CD8-positive, alpha-beta memory T cell (primary cell): Measurements from ENCODE around the gene FAM83C. TPM values are rescaled to one million over a fixed set of nuclear protein-coding genes. Genes with fewer than 3 reads are reported as not detected.

Experiments used
- CTCF ChIA-PET: fragments of 350-600 bp; sonication (Branson Sonifier 250); formaldehyde crosslinking; loops from one replicate; lab custom pipeline; 2021; ENCODE audit warnings: antibody characterized with exemption; lab: Charles Lee
- POLR2A ChIA-PET: fragments of 350-600 bp; sonication (Branson Sonifier 250); formaldehyde crosslinking; loops from one replicate; lab custom pipeline; 2021; ENCODE audit warnings: antibody characterized with exemption; lab: Charles Lee
- DNase-seq, 5 donors: peaks; one replicate each; pipeline versions ENCODE4 v3.0.0 to v3.0.0-alpha.2; 2020 to 2022; ENCODE audit warnings: mixed read lengths in 1 of 5
- H3K27ac ChIP-seq: one replicate; pipeline ENCODE4 v1.7.0; 2013; ENCODE audit warnings: low read depth, mild to moderate bottlenecking, low read length, moderate library complexity
- H3K27me3 ChIP-seq: 2 replicates; pipeline ENCODE4 v1.7.0; 2013; ENCODE audit warnings: low read length, mild to moderate bottlenecking; ENCODE audit not compliant: insufficient read depth, poor library complexity, severe bottlenecking
- H3K36me3 ChIP-seq: 2 replicates; pipeline ENCODE4 v1.7.0; 2013; ENCODE audit warnings: mild to moderate bottlenecking, low read length, moderate library complexity; ENCODE audit not compliant: insufficient read depth
- H3K4me1 ChIP-seq: 2 replicates; pipeline ENCODE4 v1.7.0; 2013; ENCODE audit warnings: mild to moderate bottlenecking, low read length, moderate library complexity; ENCODE audit not compliant: insufficient read depth
- H3K4me3 ChIP-seq: 2 replicates; pipeline ENCODE4 v1.7.0; 2013; ENCODE audit warnings: mild to moderate bottlenecking, low read length
- H3K9me3 ChIP-seq: 2 replicates; pipeline ENCODE4 v1.7.0; 2013; ENCODE audit warnings: mild to moderate bottlenecking, low read length
- H3K27ac Mint-ChIP-seq, 8 donors: one replicate each; pipeline ENCODE4 v1.8.0; 2020 to 2021; ENCODE audit warnings: mixed read lengths in 8 of 8, mild to moderate bottlenecking in 6 of 8, inconsistent platforms in 3 of 8, moderate library complexity in 3 of 8
- H3K27me3 Mint-ChIP-seq, 2 donors: one replicate each; pipeline ENCODE4 v1.8.0; 2020 to 2021; ENCODE audit warnings: mixed read lengths in 2 of 2, mild to moderate bottlenecking in 1 of 2, moderate library complexity in 1 of 2
- H3K36me3 Mint-ChIP-seq, 3 donors: one replicate each; pipeline ENCODE4 v1.8.0; 2020 to 2021; ENCODE audit warnings: mixed read lengths in 3 of 3, inconsistent platforms in 1 of 3, mild to moderate bottlenecking in 1 of 3
- H3K4me1 Mint-ChIP-seq, 3 donors: one replicate each; pipeline ENCODE4 v1.8.0; 2020 to 2021; ENCODE audit warnings: mixed read lengths in 3 of 3, inconsistent platforms in 1 of 3, mild to moderate bottlenecking in 1 of 3
- H3K4me3 Mint-ChIP-seq, 7 donors: one replicate each; pipeline ENCODE4 v1.8.0; 2020 to 2021; ENCODE audit warnings: mixed read lengths in 7 of 7, mild to moderate bottlenecking in 6 of 7, moderate library complexity in 4 of 7, inconsistent platforms in 2 of 7
- H3K9me3 Mint-ChIP-seq, 5 donors: one replicate each; pipeline ENCODE4 v1.8.0; 2020 to 2022; ENCODE audit warnings: mixed read lengths in 5 of 5, mild to moderate bottlenecking in 3 of 5, moderate library complexity in 2 of 5, inconsistent platforms in 1 of 5
- polyA plus RNA-seq: library from polyadenylated mRNA; unstranded; fragments of 300-500 nt; fragmentation: Illumina TruSeq; gene quantifications from one replicate; pipeline ENCODE4 v1.2.3, GENCODE V29; 2021
- total RNA-seq, 2 experiments: library from RNA; stranded (reverse); gene quantifications; one replicate each; pipeline ENCODE4 v1.2.3, GENCODE V29; 2021

The FAM83C gene
- total and polyA plus RNA-seq, 3 experiments from 2014 or later = not detected

DNA sequence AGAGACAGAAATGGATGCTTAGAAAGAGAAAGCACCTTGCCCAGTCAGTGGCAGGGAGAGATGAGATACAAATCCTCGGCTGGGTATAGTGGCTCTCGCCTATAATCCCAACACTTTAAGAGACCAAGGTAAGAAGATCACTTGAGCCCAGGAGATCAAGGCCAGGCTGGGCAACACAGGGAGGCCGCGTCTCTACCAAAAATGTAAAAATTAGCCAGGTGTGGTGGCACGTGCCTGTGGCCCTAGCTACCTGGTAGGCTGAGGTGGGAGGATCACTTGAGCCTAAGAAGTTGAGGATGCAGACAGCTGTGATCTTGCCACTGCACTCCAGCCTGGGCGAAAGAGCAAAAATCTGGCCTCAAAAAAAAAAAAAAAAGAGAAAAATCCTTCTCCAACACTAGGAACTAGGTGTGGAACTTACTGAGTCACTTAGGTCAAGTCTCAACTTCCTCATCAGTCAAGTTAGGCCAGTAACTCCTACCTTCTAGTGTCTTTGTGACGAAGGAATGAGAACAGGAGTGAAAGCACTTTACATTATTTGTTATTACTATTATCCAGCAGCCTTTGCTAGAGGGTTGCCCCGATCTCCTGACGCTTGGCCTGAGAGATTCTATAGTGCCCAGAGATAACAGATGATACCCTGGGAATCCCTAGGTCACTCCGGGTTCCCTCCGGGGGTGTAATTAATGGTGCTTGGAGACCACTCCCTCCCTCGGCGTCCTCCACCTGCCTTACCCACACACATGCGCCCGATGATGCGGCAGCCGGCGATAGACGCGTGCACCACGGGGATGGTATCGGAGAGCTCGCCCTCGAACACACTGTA, 8.6 kb downstream of the FAM83C start:
- Mint-ChIP-seq H3K4me1 (peaks cover 28 to 41% (median 32%) of the 10 kb centered on the region in 3 donors), H3K27ac (peak overlapping the region; percentile 81 to 99 (median 92)), H3K27me3 (peaks cover 0 to 1% of the 10 kb centered on the region in 2 donors), H3K4me3 (peak overlapping the region; percentile 87 to 98 (median 96)), H3K36me3 (peaks cover 0 to 46% (median 12%) of the 10 kb centered on the region in 3 donors), H3K9me3 (no peaks in the 10 kb centered on the region)
- H3K36me3 ChIP-seq = peaks cover 22% of the 10 kb centered on the region
- ChIA-PET POLR2A (interaction anchor here (0.6 to 1.5 kb wide), 9 partner anchors 11 to 1790 kb away, joined by 3 to 8 read pairs (median 4); partner anchors contain the start of gene EDEM2), CTCF (interaction anchor here (0.9 to 2.5 kb wide), 7 partner anchors 9 to 187 kb away, joined by 3 to 13 read pairs (median 3); no protein-coding TSS in a partner anchor)
- DNase-seq = no peak
- H3K27me3 ChIP-seq = no peaks in the 10 kb centered on the region
- peaks cover 14% of the 10 kb centered on the region for H3K4me1 ChIP-seq
- peak overlapping the region; percentile 75 for H3K27ac ChIP-seq
- H3K4me3 ChIP-seq = peak overlapping the region; percentile 72
- H3K9me3 ChIP-seq = no peaks in the 10 kb centered on the region

DNA sequence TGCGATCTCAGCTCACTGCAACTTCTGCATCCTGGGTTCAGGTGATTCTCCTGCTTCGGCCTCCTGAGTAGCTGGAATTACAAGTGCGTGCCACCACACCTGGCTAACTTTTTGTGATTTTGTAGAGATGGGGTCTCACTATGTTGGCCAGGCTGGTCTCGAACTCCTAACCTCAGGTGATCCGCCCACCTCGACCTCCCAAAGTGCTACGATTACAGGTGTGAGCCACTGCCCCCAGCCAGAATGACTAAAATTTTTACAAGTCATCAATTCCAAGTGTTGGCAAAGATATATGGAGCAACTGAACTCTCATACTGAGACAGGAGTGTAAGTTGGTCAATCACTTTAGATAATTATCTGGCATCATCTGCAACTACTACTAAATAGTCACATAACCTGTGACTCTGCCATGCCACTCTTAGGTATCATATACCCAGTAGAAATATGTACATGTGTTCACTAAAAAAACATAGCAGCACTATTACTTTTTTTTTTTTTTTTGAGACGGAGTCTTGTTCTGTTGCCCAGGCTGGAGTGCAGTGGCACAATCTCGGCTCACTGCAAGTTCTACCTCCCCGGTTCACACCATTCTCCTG, 10.6 kb downstream of the FAM83C start:
- DNase-seq = no peak
- peaks cover 25% of the 10 kb centered on the region for H3K36me3 ChIP-seq
- Mint-ChIP-seq H3K36me3 (peaks cover 0 to 59% (median 12%) of the 10 kb centered on the region in 3 donors), H3K27me3 (peaks cover 0 to 3% of the 10 kb centered on the region in 2 donors), H3K9me3 (no peaks in the 10 kb centered on the region), H3K4me1 (peaks cover 41 to 53% (median 42%) of the 10 kb centered on the region in 3 donors), H3K4me3 (peak overlapping the region in 1 of 7 donors; percentile 19), H3K27ac (peak overlapping the region in 1 of 8 donors; percentile 24)
- no peak overlapping the region for H3K27ac ChIP-seq
- no peaks in the 10 kb centered on the region for H3K27me3 ChIP-seq
- peaks cover 21% of the 10 kb centered on the region for H3K4me1 ChIP-seq
- CTCF ChIA-PET = interaction anchor here (0.9 to 1.5 kb wide), 2 partner anchors 13 to 137 kb away, joined by 3 read pairs; no protein-coding TSS in a partner anchor
- H3K9me3 ChIP-seq = no peaks in the 10 kb centered on the region
- no peak overlapping the region for H3K4me3 ChIP-seq
- POLR2A ChIA-PET = no interaction called here

DNA sequence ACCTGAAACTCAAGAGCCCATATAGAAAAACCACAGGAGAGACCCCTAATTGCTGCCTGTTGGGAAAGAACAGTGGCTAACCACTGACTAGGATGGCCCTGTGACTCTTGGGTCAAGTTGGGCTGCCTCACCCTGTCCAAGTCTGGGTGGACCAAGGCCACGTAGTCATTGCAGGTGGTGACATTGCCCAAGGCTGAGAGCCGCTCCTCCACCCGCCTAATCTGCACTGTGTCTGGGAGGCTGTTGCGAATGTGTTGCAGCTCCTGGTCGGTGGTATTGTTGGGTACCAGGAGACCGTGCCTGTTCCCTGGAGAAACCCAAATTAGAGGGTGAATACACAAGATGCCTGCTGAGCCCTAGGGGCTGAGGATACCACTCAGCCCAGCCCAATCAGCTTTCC, 11.7 kb downstream of the FAM83C start:
- DNase-seq = no peak
- Histone ChIP-seq H3K4me1 (peaks cover 30% of the 10 kb centered on the region), H3K4me3 (no peak overlapping the region), H3K36me3 (peaks cover 25% of the 10 kb centered on the region), H3K27ac (no peak overlapping the region), H3K27me3 (no peaks in the 10 kb centered on the region), H3K9me3 (no peaks in the 10 kb centered on the region)
- Mint-ChIP-seq H3K27me3 (peaks cover 0 to 3% of the 10 kb centered on the region in 2 donors), H3K9me3 (no peaks in the 10 kb centered on the region), H3K27ac (peak overlapping the region in 2 of 8 donors; percentile 93 to 97), H3K4me3 (peak overlapping the region in 2 of 7 donors; percentile 32 to 92), H3K4me1 (peaks cover 38 to 57% (median 52%) of the 10 kb centered on the region in 3 donors), H3K36me3 (peaks cover 0 to 62% (median 12%) of the 10 kb centered on the region in 3 donors)
- CTCF ChIA-PET = no interaction called here
- POLR2A ChIA-PET = interaction anchor here (0.6 kb wide), 2 partner anchors 108 to 194 kb away, joined by 3 to 5 read pairs; no protein-coding TSS in a partner anchor

DNA sequence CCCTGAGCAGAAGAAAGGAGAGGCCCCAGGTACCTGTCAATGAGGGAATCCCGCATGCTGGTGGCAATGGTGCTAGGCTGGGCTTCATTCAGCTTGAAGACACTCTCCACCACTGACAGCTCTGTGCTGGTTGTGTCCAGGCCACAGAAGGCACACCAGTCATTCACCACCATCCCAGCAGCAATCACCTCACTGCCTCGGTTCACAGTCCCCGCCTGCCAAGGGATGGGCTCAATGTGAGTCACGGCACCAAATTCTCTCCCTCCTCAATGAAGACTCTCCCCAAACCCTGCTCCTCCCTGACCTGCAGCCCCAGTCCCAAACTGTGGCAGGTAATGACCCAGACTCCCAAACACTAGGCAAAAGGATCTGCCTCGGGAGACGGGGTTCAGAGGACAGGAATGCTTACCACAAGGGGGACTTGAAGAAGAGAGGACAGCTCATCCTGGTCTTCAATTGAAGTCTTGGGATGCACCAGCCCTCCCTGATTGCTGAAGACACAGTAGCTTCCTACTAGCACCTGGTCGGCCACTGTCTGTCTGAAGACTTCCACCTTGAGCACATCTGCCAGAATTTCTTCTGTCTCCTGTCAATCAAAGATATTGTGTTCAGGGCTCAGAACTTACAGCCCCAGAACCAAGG, 12.6 kb downstream of the FAM83C start:
- Mint-ChIP-seq H3K4me3 (peak overlapping the region in 4 of 7 donors; percentile 50 to 92 (median 60)), H3K36me3 (peaks cover 0 to 61% (median 12%) of the 10 kb centered on the region in 3 donors), H3K9me3 (no peaks in the 10 kb centered on the region), H3K4me1 (peaks cover 32 to 54% (median 48%) of the 10 kb centered on the region in 3 donors), H3K27me3 (peaks cover 0 to 3% of the 10 kb centered on the region in 2 donors), H3K27ac (peak overlapping the region; percentile 11 to 100 (median 93))
- Histone ChIP-seq H3K27ac (no peak overlapping the region), H3K27me3 (no peaks in the 10 kb centered on the region), H3K9me3 (no peaks in the 10 kb centered on the region), H3K36me3 (peaks cover 25% of the 10 kb centered on the region), H3K4me3 (no peak overlapping the region), H3K4me1 (peaks cover 24% of the 10 kb centered on the region)
- DNase-seq = no peak
- ChIA-PET CTCF (interaction anchor here (0.8 to 2.3 kb wide), 2 partner anchors 133 to 168 kb away, joined by 3 to 9 read pairs; partner anchors contain the start of gene EDEM2), POLR2A (no interaction called here)

DNA sequence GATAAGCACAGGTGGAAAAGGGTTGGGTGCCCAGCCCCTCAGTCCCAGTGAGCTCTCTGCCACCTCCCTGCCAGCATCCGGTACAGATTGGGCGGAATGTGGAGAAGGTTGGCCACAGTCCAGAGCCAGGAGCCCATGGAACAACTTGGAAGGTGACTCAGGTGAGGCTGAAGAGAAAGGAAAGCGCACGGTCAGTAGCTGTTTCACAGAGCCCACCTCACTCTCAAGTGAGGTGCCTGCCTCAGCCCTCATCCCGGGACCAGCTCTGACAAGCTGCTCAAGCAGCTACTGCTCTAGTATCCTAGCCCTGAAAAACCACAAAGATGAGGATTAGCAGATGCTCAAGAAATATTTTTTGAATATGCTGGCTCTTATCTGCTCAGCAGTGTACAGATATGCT, 13.2 kb downstream of the FAM83C start:
- Mint-ChIP-seq H3K4me3 (peak overlapping the region in 4 of 7 donors; percentile 23 to 98 (median 81)), H3K27ac (peak overlapping the region; percentile 87 to 100 (median 93)), H3K9me3 (no peaks in the 10 kb centered on the region), H3K27me3 (peaks cover 0 to 3% of the 10 kb centered on the region in 2 donors), H3K4me1 (peaks cover 30 to 50% (median 46%) of the 10 kb centered on the region in 3 donors), H3K36me3 (peaks cover 0 to 62% (median 12%) of the 10 kb centered on the region in 3 donors)
- Histone ChIP-seq H3K4me1 (peaks cover 24% of the 10 kb centered on the region), H3K36me3 (peaks cover 25% of the 10 kb centered on the region), H3K4me3 (no peak overlapping the region), H3K27me3 (no peaks in the 10 kb centered on the region), H3K27ac (no peak overlapping the region), H3K9me3 (no peaks in the 10 kb centered on the region)
- DNase-seq = no peak
- ChIA-PET POLR2A (no interaction called here), CTCF (interaction anchor here (0.8 to 2.3 kb wide), 2 partner anchors 132 to 169 kb away, joined by 3 to 9 read pairs; partner anchors contain the start of gene EDEM2)

DNA sequence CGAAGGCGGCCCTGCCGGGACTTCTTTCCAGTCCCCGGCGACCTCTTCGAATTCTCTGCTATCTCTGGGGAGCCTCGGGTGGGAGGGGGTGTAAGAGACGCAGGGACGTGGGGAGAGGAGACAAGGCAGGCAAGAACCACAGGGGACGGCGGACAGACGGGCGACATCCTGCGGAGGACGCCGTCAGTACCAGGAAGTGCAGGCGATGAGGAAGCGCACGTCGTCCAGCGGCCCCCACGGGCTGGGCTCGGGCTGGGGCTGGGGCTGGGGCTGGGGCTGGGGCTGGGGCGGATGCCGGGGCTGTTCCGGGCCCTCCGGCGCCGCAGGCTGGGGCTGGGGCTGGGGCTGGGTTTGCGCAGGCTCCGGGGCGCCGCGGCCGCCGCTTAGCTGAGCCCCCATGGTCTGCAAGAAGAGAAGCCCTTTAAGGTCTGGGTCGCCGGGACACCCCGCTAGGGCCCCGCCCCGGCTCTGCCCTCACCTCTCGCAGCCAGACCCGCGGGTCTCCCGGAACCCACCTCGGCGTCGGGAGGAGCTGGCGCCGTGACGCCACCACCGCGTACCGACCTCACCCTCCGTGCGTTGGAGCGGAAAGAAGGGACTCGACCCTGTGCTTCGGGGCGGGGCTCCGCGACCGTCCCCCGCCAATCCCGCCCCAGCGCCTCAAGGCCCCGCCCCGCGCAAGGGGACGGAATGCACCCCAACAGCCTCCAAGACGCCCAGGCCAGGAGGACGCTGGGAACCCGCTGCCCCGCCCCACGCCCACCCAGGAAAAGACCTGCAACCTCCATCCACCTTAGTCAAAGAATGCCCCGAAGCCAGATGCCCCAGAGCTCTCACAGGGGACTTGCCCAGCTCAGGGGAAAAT, 14.5 kb downstream of the FAM83C start, which contains the start of gene MMP24OS:
Gene MMP24OS, minus strand, starts transcription at position 592 of the 865 bp plus-strand sequence. Its CDS starts 193 bp downstream, at position 399.
- ChIA-PET POLR2A (interaction anchor here (0.5 to 1.6 kb wide), 12 partner anchors 9 to 1666 kb away, joined by 3 to 9 read pairs (median 6); partner anchors contain the start of genes EDEM2 and UQCC1), CTCF (interaction anchor here (0.6 to 2.3 kb wide), 8 partner anchors 8 to 182 kb away, joined by 3 to 9 read pairs (median 3); partner anchors contain the start of gene EDEM2)
- Mint-ChIP-seq H3K36me3 (peaks cover 0 to 60% (median 9%) of the 10 kb centered on the region in 3 donors), H3K27me3 (peaks cover 0 to 3% of the 10 kb centered on the region in 2 donors), H3K27ac (peak within 1 kb of the TSS; percentile 97 to 100 (median 100)), H3K9me3 (no peaks in the 10 kb centered on the region), H3K4me3 (peak within 1 kb of the TSS; percentile 92 to 99 (median 97)), H3K4me1 (peaks cover 22 to 38% (median 34%) of the 10 kb centered on the region in 3 donors)
- peak; percentile 83 to 91 (median 88) for DNase-seq
- Histone ChIP-seq H3K9me3 (no peaks in the 10 kb centered on the region), H3K4me1 (peaks cover 15% of the 10 kb centered on the region), H3K36me3 (peaks cover 25% of the 10 kb centered on the region), H3K27me3 (no peaks in the 10 kb centered on the region), H3K4me3 (peak within 1 kb of the TSS; percentile 94), H3K27ac (peak within 1 kb of the TSS; percentile 94)
